ENCODE measurements around the gene COL8A1.

The COL8A1 gene

GRCh38 chr3:99644017-99644416, 5.6 kb downstream of the COL8A1 start:
- Histone ChIP-seq H3K27ac (replicated peaks; ENCODE audit: low read length) (no peak overlapping the region), H3K27me3 (ENCODE audit: control insufficient read depth in 3 of 3, insufficient read depth in 3 of 3, low read depth in 1 of 3, low read length in 3 of 3) (peaks cover 0 to under 1% (median 0%) of the 10 kb centered on the region in 3 experiments)

GRCh38 chr3:99644746-99645145, 6.4 kb downstream of the COL8A1 start:
- Histone ChIP-seq H2BK15ac (ENCODE audit: low read length) (no peak overlapping the region), H4K8ac (ENCODE audit: low read depth, low read length) (no peak overlapping the region), H3K14ac (ENCODE audit: low read length) (no peak overlapping the region), H3K9ac (ENCODE audit: low read depth, low read length, poor library complexity) (no peak overlapping the region), H2AFZ (ENCODE audit: low read length) (peak overlapping the region; percentile 57), H4K91ac (ENCODE audit: low read depth, low read length, poor library complexity) (no peak overlapping the region), H3K9me3 (replicated peaks in 1 of 2; ENCODE audit: control insufficient read depth in 2 of 2, insufficient read depth in 1 of 2, low read depth in 1 of 2, low read length in 2 of 2) (no peaks in the 10 kb centered on the region), H3K18ac (ENCODE audit: low read length) (no peak overlapping the region), H3K4me1 (ENCODE audit: control insufficient read depth in 2 of 2, insufficient read depth in 1 of 2, low read depth in 1 of 2, low read length in 2 of 2) (peaks cover 2 to 9% of the 10 kb centered on the region in 2 donors), H3K36me3 (replicated peaks in 1 of 2; ENCODE audit: control insufficient read depth in 2 of 2, insufficient read depth in 2 of 2, low read length in 2 of 2) (no peaks in the 10 kb centered on the region), H3K27me3 (ENCODE audit: control insufficient read depth in 3 of 3, insufficient read depth in 3 of 3, low read depth in 1 of 3, low read length in 3 of 3) (no peaks in the 10 kb centered on the region), H2BK12ac (ENCODE audit: low read length) (no peak overlapping the region), H2BK120ac (ENCODE audit: low read depth, low read length) (no peak overlapping the region), H3K27ac (replicated peaks; ENCODE audit: low read length) (no peak overlapping the region), H3K4me2 (ENCODE audit: insufficient read depth, low read length, poor library complexity, severe bottlenecking) (no peak overlapping the region), H3K4ac (ENCODE audit: low read length) (no peak overlapping the region), H2AK5ac (ENCODE audit: low read depth, low read length) (no peak overlapping the region), H3K4me3 (ENCODE audit: low read length in 2 of 2) (no peak overlapping the region), H2BK5ac (ENCODE audit: low read length) (no peak overlapping the region), H3K79me1 (ENCODE audit: low read depth, low read length) (no peaks in the 10 kb centered on the region), H3K23ac (ENCODE audit: low read depth, low read length, poor library complexity) (no peak overlapping the region)
- DNase-seq (ENCODE audit: low spot score): no peak
- WGBS, 2 donors (ENCODE audit: extremely low coverage in 2 of 2, insufficient read length in 2 of 2, insufficient replicate concordance in 1 of 2): no CpG with 5 or more reads among the region's 3 CpGs

More at GRCh38 chr3:99644017-99644416, 5.6 kb downstream of the COL8A1 start:
- no peak for DNase-seq (ENCODE audit: low spot score)
- no peak overlapping the region for H3K4me2 ChIP-seq (ENCODE audit: insufficient read depth, low read length, poor library complexity, severe bottlenecking)
- no peak overlapping the region for H2BK12ac ChIP-seq (ENCODE audit: low read length)
- no peak overlapping the region for H2AK5ac ChIP-seq (ENCODE audit: low read depth, low read length)
- no peak overlapping the region for H3K18ac ChIP-seq (ENCODE audit: low read length)
- no peaks in the 10 kb centered on the region for H3K36me3 ChIP-seq (replicated peaks in 1 of 2; ENCODE audit: control insufficient read depth in 2 of 2, insufficient read depth in 2 of 2, low read length in 2 of 2)
- H3K9me3 ChIP-seq (replicated peaks in 1 of 2; ENCODE audit: control insufficient read depth in 2 of 2, insufficient read depth in 1 of 2, low read depth in 1 of 2, low read length in 2 of 2): no peaks in the 10 kb centered on the region
- H3K4ac ChIP-seq (ENCODE audit: low read length): no peak overlapping the region
- H3K4me3 ChIP-seq (ENCODE audit: low read length in 2 of 2): no peak overlapping the region
- H3K79me1 ChIP-seq (ENCODE audit: low read depth, low read length): no peaks in the 10 kb centered on the region
- no peak overlapping the region for H3K23ac ChIP-seq (ENCODE audit: low read depth, low read length, poor library complexity)
- H3K9ac ChIP-seq (ENCODE audit: low read depth, low read length, poor library complexity): no peak overlapping the region
- H3K14ac ChIP-seq (ENCODE audit: low read length): no peak overlapping the region
- H4K91ac ChIP-seq (ENCODE audit: low read depth, low read length, poor library complexity): no peak overlapping the region
- no peak overlapping the region for H2AFZ ChIP-seq (ENCODE audit: low read length)
- no peak overlapping the region for H2BK15ac ChIP-seq (ENCODE audit: low read length)
- H2BK120ac ChIP-seq (ENCODE audit: low read depth, low read length): no peak overlapping the region
- no peak overlapping the region for H4K8ac ChIP-seq (ENCODE audit: low read depth, low read length)
- H3K4me1 ChIP-seq (ENCODE audit: control insufficient read depth in 2 of 2, insufficient read depth in 1 of 2, low read depth in 1 of 2, low read length in 2 of 2): peaks cover 2 to 9% of the 10 kb centered on the region in 2 donors
- H2BK5ac ChIP-seq (ENCODE audit: low read length): no peak overlapping the region

- no peak overlapping the region for H3K4ac ChIP-seq (ENCODE audit: low read length)
- no peak overlapping the region for H2BK12ac ChIP-seq (ENCODE audit: low read length)
- H3K27me3 ChIP-seq (ENCODE audit: control insufficient read depth in 3 of 3, insufficient read depth in 3 of 3, low read depth in 1 of 3, low read length in 3 of 3): no peaks in the 10 kb centered on the region
- DNase-seq (ENCODE audit: low spot score): peak; percentile 31
- H3K4me3 ChIP-seq (ENCODE audit: low read length in 2 of 2): peak overlapping the region in 1 of 2 donors; percentile 2
- no peak overlapping the region for H2AK5ac ChIP-seq (ENCODE audit: low read depth, low read length)
- H3K9me3 ChIP-seq (replicated peaks in 1 of 2; ENCODE audit: control insufficient read depth in 2 of 2, insufficient read depth in 1 of 2, low read depth in 1 of 2, low read length in 2 of 2): no peaks in the 10 kb centered on the region
- no peak overlapping the region for H2BK15ac ChIP-seq (ENCODE audit: low read length)
- H2BK120ac ChIP-seq (ENCODE audit: low read depth, low read length): no peak overlapping the region
- WGBS, 2 donors (ENCODE audit: extremely low coverage in 2 of 2, insufficient read length in 2 of 2, insufficient replicate concordance in 1 of 2): no CpG with 5 or more reads among the region's 5 CpGs
- H2AFZ ChIP-seq (ENCODE audit: low read length): peak overlapping the region; percentile 57
- no peak overlapping the region for H3K27ac ChIP-seq (replicated peaks; ENCODE audit: low read length)
- H3K18ac ChIP-seq (ENCODE audit: low read length): no peak overlapping the region
- H2BK5ac ChIP-seq (ENCODE audit: low read length): no peak overlapping the region
- H3K4me2 ChIP-seq (ENCODE audit: insufficient read depth, low read length, poor library complexity, severe bottlenecking): no peak overlapping the region
- H3K79me1 ChIP-seq (ENCODE audit: low read depth, low read length): no peaks in the 10 kb centered on the region
- H3K14ac ChIP-seq (ENCODE audit: low read length): no peak overlapping the region
- no peaks in the 10 kb centered on the region for H3K36me3 ChIP-seq (replicated peaks in 1 of 2; ENCODE audit: control insufficient read depth in 2 of 2, insufficient read depth in 2 of 2, low read length in 2 of 2)
- H3K23ac ChIP-seq (ENCODE audit: low read depth, low read length, poor library complexity): no peak overlapping the region
- H3K9ac ChIP-seq (ENCODE audit: low read depth, low read length, poor library complexity): no peak overlapping the region
- H3K4me1 ChIP-seq (ENCODE audit: control insufficient read depth in 2 of 2, insufficient read depth in 1 of 2, low read depth in 1 of 2, low read length in 2 of 2): peaks cover 2 to 9% of the 10 kb centered on the region in 2 donors
- H4K91ac ChIP-seq (ENCODE audit: low read depth, low read length, poor library complexity): no peak overlapping the region
- H4K8ac ChIP-seq (ENCODE audit: low read depth, low read length): no peak overlapping the region
These were observed 7.1 kb downstream of the COL8A1 start for GRCh38 chr3:99645277-99646106.

- H3K18ac ChIP-seq (ENCODE audit: low read length): no peak overlapping the region
- H3K14ac ChIP-seq (ENCODE audit: low read length): no peak overlapping the region
- H3K27me3 ChIP-seq (ENCODE audit: control insufficient read depth in 3 of 3, insufficient read depth in 3 of 3, low read depth in 1 of 3, low read length in 3 of 3): no peaks in the 10 kb centered on the region
- no peak overlapping the region for H3K4me3 ChIP-seq (ENCODE audit: low read length in 2 of 2)
- H3K79me1 ChIP-seq (ENCODE audit: low read depth, low read length): no peaks in the 10 kb centered on the region
- H3K9ac ChIP-seq (ENCODE audit: low read depth, low read length, poor library complexity): no peak overlapping the region
- no peak overlapping the region for H4K91ac ChIP-seq (ENCODE audit: low read depth, low read length, poor library complexity)
- DNase-seq (ENCODE audit: low spot score): no peak
- H2BK5ac ChIP-seq (ENCODE audit: low read length): no peak overlapping the region
- no peak overlapping the region for H3K23ac ChIP-seq (ENCODE audit: low read depth, low read length, poor library complexity)
- H4K8ac ChIP-seq (ENCODE audit: low read depth, low read length): no peak overlapping the region
- no peak overlapping the region for H2BK15ac ChIP-seq (ENCODE audit: low read length)
- no peak overlapping the region for H2BK12ac ChIP-seq (ENCODE audit: low read length)
- H3K4ac ChIP-seq (ENCODE audit: low read length): no peak overlapping the region
- H3K27ac ChIP-seq (replicated peaks; ENCODE audit: low read length): no peak overlapping the region
- peak overlapping the region; percentile 57 for H2AFZ ChIP-seq (ENCODE audit: low read length)
- H3K9me3 ChIP-seq (replicated peaks in 1 of 2; ENCODE audit: control insufficient read depth in 2 of 2, insufficient read depth in 1 of 2, low read depth in 1 of 2, low read length in 2 of 2): no peaks in the 10 kb centered on the region
- peaks cover 2 to 10% of the 10 kb centered on the region in 2 donors for H3K4me1 ChIP-seq (ENCODE audit: control insufficient read depth in 2 of 2, insufficient read depth in 1 of 2, low read depth in 1 of 2, low read length in 2 of 2)
- WGBS, 2 donors (ENCODE audit: extremely low coverage in 2 of 2, insufficient read length in 2 of 2, insufficient replicate concordance in 1 of 2): no CpG with 5 or more reads among the region's 1 CpG
- no peak overlapping the region for H2AK5ac ChIP-seq (ENCODE audit: low read depth, low read length)
- H3K36me3 ChIP-seq (replicated peaks in 1 of 2; ENCODE audit: control insufficient read depth in 2 of 2, insufficient read depth in 2 of 2, low read length in 2 of 2): no peaks in the 10 kb centered on the region
- no peak overlapping the region for H3K4me2 ChIP-seq (ENCODE audit: insufficient read depth, low read length, poor library complexity, severe bottlenecking)
- H2BK120ac ChIP-seq (ENCODE audit: low read depth, low read length): no peak overlapping the region
These were observed 7.7 kb downstream of the COL8A1 start for GRCh38 chr3:99646107-99646435.
